SK-N-SH treated with all-trans-retinoic acid at 6 μM for 48 hours (cell line): Measurements from ENCODE around the gene PRCC.

Experiments
- ATAC-seq: fragments of 200-7000 bp; cut with Tn5 transposase; 3 replicates; pipeline ENCODE4 v1.9.1; 2020; ENCODE audit warnings: mild to moderate bottlenecking, moderate library complexity
- ARNTL ChIP-seq: fragments of 450-650 bp; formaldehyde crosslinking; IDR thresholded peaks from 2 replicates; pipeline ENCODE4 v1.5.0; 2020; ENCODE audit warnings: low read depth, mild to moderate bottlenecking, moderate library complexity, borderline replicate concordance
- BACH2 ChIP-seq: fragments of 250-450 bp; sonication (Bioruptor Pico); IDR thresholded peaks from 2 replicates; pipeline ENCODE4 v1.9.0; 2021; ENCODE audit warnings: mild to moderate bottlenecking, borderline replicate concordance
- CREB5 ChIP-seq: fragments of 250-450 bp; sonication (Bioruptor Pico); IDR thresholded peaks from 2 replicates; pipeline ENCODE4 v1.5.1; 2020; ENCODE audit warnings: low read depth, mild to moderate bottlenecking, moderate library complexity
- CSDC2 ChIP-seq: fragments of 250-450 bp; sonication (Bioruptor Pico); IDR thresholded peaks from 2 replicates; pipeline ENCODE4 v1.5.0; 2020; ENCODE audit warnings: mild to moderate bottlenecking, moderate library complexity
- CSRNP3 ChIP-seq: fragments of 250-450 bp; sonication (Bioruptor Pico); IDR thresholded peaks from 2 replicates; pipeline ENCODE4 v1.5.1; 2021; ENCODE audit warnings: mild to moderate bottlenecking, moderate library complexity
- ESRRG ChIP-seq: fragments of 250-450 bp; sonication (Bioruptor Pico); IDR thresholded peaks from 2 replicates; pipeline ENCODE4 v1.6.1; 2021; ENCODE audit warnings: mild to moderate bottlenecking
- GLIS3 ChIP-seq: fragments of 250-450 bp; sonication (Bioruptor Pico); IDR thresholded peaks from 2 replicates; pipeline ENCODE4 v1.5.0; 2020; ENCODE audit warnings: mild to moderate bottlenecking, moderate library complexity
- ISL1 ChIP-seq: fragments of 250-450 bp; sonication (Bioruptor Pico); IDR thresholded peaks from 2 replicates; pipeline ENCODE4 v2.1.2; 2022; ENCODE audit warnings: mild to moderate bottlenecking, moderate library complexity
- OSR1 ChIP-seq: fragments of 250-450 bp; sonication (Bioruptor Pico); IDR thresholded peaks from 2 replicates; pipeline ENCODE4 v1.8.0; 2022; ENCODE audit warnings: moderate library complexity, mild to moderate bottlenecking, inconsistent platforms
- PATZ1 ChIP-seq: fragments of 250-450 bp; sonication (Bioruptor Pico); IDR thresholded peaks from 2 replicates; pipeline ENCODE4 v1.8.0; 2020; ENCODE audit warnings: mild to moderate bottlenecking, moderate library complexity, borderline replicate concordance
- POU6F1 ChIP-seq: fragments of 250-450 bp; sonication (Bioruptor Pico); IDR thresholded peaks from 2 replicates; pipeline ENCODE4 v1.8.0; 2021; ENCODE audit warnings: low read depth, mild to moderate bottlenecking, moderate library complexity, borderline replicate concordance
- PPARA ChIP-seq: fragments of 250-450 bp; sonication (Bioruptor Pico); IDR thresholded peaks from 2 replicates; pipeline ENCODE4 v1.5.0; 2020; ENCODE audit warnings: mild to moderate bottlenecking, borderline replicate concordance
- RARB ChIP-seq: fragments of 250-450 bp; sonication (Bioruptor Pico); IDR thresholded peaks from 2 replicates; pipeline ENCODE4 v1.8.0; 2021; ENCODE audit warnings: mild to moderate bottlenecking, moderate library complexity
- SNAI2 ChIP-seq: fragments of 250-450 bp; sonication (Bioruptor Pico); IDR thresholded peaks from 2 replicates; pipeline ENCODE4 v1.5.0; 2020; ENCODE audit warnings: mild to moderate bottlenecking, moderate library complexity
- TCF4 ChIP-seq: fragments of 250-450 bp; sonication (Bioruptor Pico); IDR thresholded peaks from 2 replicates; pipeline ENCODE4 v1.8.0; 2021; ENCODE audit warnings: mild to moderate bottlenecking, moderate library complexity, borderline replicate concordance
- TOX ChIP-seq: fragments of 250-450 bp; sonication (Bioruptor Pico); IDR thresholded peaks from 2 replicates; pipeline ENCODE4 v1.8.0; 2021; ENCODE audit warnings: mild to moderate bottlenecking, moderate library complexity, borderline replicate concordance
- TSHZ2 ChIP-seq: fragments of 250-450 bp; sonication (Bioruptor Pico); IDR thresholded peaks from 2 replicates; pipeline ENCODE4 v1.5.0; 2020; ENCODE audit warnings: mild to moderate bottlenecking, moderate library complexity
- ZC3H10 ChIP-seq: fragments of 250-450 bp; sonication (Bioruptor Pico); IDR thresholded peaks from 2 replicates; pipeline ENCODE4 v1.5.1; 2021; ENCODE audit warnings: mild to moderate bottlenecking, moderate library complexity
- ZFP3 ChIP-seq: fragments of 250-450 bp; sonication (Bioruptor Pico); IDR thresholded peaks from 2 replicates; pipeline ENCODE4 v1.5.0; 2020; ENCODE audit warnings: mild to moderate bottlenecking, moderate library complexity
- ZFP30 ChIP-seq: fragments of 450-650 bp; formaldehyde crosslinking; IDR thresholded peaks from 2 replicates; pipeline ENCODE4 v1.5.0; 2022; ENCODE audit warnings: mild to moderate bottlenecking, moderate library complexity
- ZNF565 ChIP-seq: fragments of 450-650 bp; formaldehyde crosslinking; conservative IDR thresholded peaks from 2 replicates; pipeline ENCODE4 v1.5.0; 2020; ENCODE audit warnings: low read depth, mild to moderate bottlenecking, moderate library complexity
- ZNF70 ChIP-seq: fragments of 450-650 bp; formaldehyde crosslinking; IDR thresholded peaks from 2 replicates; pipeline ENCODE4 v1.5.0; 2020; ENCODE audit warnings: mild to moderate bottlenecking, moderate library complexity
- ZNF8 ChIP-seq: fragments of 450-650 bp; formaldehyde crosslinking; IDR thresholded peaks from 2 replicates; pipeline ENCODE4 v1.5.0; 2020; ENCODE audit warnings: mild to moderate bottlenecking, moderate library complexity

Gene PRCC

GRCh38 chr1:156775799-156776198 is 8.5 kb downstream of the PRCC start:
- TF ChIP-seq BACH2 (CRISPR knock-in tag) (no peak), ISL1 (CRISPR knock-in tag) (no peak), ZC3H10 (no peak), ZFP3 (no peak), ZNF70 (CRISPR knock-in tag) (no peak), TCF4 (CRISPR knock-in tag) (no peak), RARB (CRISPR knock-in tag) (no peak), ZNF8 (CRISPR knock-in tag) (no peak), TOX (no peak), PATZ1 (CRISPR knock-in tag) (no peak), CSDC2 (CRISPR knock-in tag) (no peak), TSHZ2 (no peak), PPARA (no peak), ZNF565 (CRISPR knock-in tag) (no peak), ARNTL (CRISPR knock-in tag) (no peak), ZFP30 (CRISPR knock-in tag) (no peak), ESRRG (no peak), SNAI2 (CRISPR knock-in tag) (no peak)
- ATAC-seq, result no peak; the same call in 1 of the 3 replicates

- TF ChIP-seq ISL1 (CRISPR knock-in tag) (no peak), POU6F1 (CRISPR knock-in tag) (no peak), ZC3H10 (no peak), SNAI2 (CRISPR knock-in tag) (no peak), PPARA (no peak), ARNTL (CRISPR knock-in tag) (no peak), CREB5 (CRISPR knock-in tag) (no peak), CSDC2 (CRISPR knock-in tag) (no peak), ZNF565 (CRISPR knock-in tag) (no peak), TOX (no peak), ZFP30 (CRISPR knock-in tag) (no peak), ZFP3 (no peak), ZNF8 (CRISPR knock-in tag) (no peak), ESRRG (no peak), GLIS3 (CRISPR knock-in tag) (no peak), RARB (CRISPR knock-in tag) (no peak), TCF4 (CRISPR knock-in tag) (no peak)
- no peak for ATAC-seq
Measured at GRCh38 chr1:156776942-156777341, 9.6 kb downstream of the PRCC start.

GRCh38 chr1:156777573-156777972 is 10.2 kb downstream of the PRCC start:
- no peak for TF ChIP-seq SNAI2 (CRISPR knock-in tag)
- TF ChIP-seq ZNF8 (CRISPR knock-in tag), result no peak
- TF ChIP-seq OSR1 (CRISPR knock-in tag), result no peak
- no peak for TF ChIP-seq POU6F1 (CRISPR knock-in tag)
- TF ChIP-seq CSRNP3 (CRISPR knock-in tag), result no peak
- TF ChIP-seq TSHZ2, result no peak
- no peak for TF ChIP-seq ISL1 (CRISPR knock-in tag)
- no peak for TF ChIP-seq TCF4 (CRISPR knock-in tag)
- no peak for TF ChIP-seq ZFP3
- TF ChIP-seq CSDC2 (CRISPR knock-in tag), result no peak
- no peak for TF ChIP-seq BACH2 (CRISPR knock-in tag)
- ATAC-seq, result no peak
